ENCODE results near the gene TBC1D5. TPM values are rescaled to one million over a fixed set of nuclear protein-coding genes. Genes with fewer than 3 reads are reported as not detected.
A peak's percentile ranks its signal among the peaks of the same experiment; 100 is the strongest.

Gene TBC1D5
- polyA plus RNA-seq, 1 donor from 2014 or later, result 63.0 TPM

DNA sequence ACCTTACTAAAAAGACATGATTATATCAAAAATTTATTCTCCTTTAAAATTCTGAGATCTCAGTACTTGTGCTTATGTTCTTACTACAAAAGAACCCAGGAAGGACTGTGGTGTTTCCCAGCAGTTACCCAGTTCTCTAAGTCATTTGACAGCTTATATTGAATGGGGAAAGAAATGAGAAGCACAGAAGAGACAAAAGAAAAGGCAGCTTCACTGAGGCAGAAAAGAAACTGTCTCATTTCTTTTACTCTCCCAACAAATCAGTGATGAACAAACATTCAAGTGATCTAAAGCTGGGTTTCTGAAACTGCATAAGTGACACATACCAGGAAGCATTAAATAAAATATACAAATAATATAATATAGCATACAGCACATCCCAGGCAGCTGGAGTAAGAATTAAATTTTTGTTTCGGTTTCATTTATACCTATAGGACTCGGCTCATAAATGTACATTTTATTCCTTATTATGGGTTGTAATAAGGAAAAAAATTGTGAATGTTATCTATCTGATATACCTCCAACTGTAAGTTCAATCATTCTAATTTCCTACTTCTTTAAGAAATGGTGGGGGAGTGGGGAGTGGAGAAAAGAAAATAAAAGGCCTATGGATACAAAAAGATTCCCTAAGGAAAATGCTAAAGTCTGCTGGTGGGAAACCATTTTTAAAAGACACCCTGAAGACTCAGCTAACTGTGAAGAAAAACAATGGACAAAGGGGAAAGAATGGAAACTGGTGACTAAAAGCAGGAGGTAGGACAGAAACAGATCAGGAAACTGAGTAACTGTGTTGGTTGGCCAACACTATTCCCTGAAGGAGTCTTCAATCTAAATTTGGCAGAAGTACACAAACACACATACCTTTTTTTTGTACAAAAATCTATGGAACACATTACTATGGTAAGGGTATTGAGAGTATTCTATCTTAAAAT lies 156.8 kb downstream of the TBC1D5 start:
- Mint-ChIP-seq H3K27ac (no peak overlapping the region), H3K36me3 (peaks cover 8% of the 10 kb centered on the region), H3K9me3 (peaks cover 5 to 7% (median 5%) of the 10 kb centered on the region in 3 donors), H3K27me3 (no peaks in the 10 kb centered on the region), H3K4me3 (no peak overlapping the region), H3K4me1 (peaks cover 13 to 23% (median 21%) of the 10 kb centered on the region in 3 donors)

DNA sequence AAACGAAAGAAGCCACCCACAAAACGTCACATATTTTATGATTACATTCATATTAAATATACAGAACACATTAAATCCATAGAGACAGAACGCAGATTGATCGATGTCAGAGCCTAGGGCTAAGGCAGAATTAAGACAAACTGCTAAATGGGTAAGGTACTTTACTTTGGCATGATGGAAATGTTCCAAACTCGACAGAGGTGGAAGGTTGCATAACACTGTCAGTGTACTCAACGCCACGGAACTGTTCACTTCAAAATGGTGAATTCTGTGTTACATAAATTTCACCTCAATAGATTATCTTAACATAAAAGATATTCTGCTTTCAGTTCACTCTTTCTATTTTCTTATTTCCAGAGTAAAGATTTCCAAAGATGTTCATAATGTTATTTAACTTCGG lies 158.4 kb downstream of the TBC1D5 start:
- Mint-ChIP-seq H3K27me3 (no peaks in the 10 kb centered on the region), H3K27ac (no peak overlapping the region), H3K9me3 (no peaks in the 10 kb centered on the region), H3K4me3 (no peak overlapping the region), H3K36me3 (peaks cover 4% of the 10 kb centered on the region), H3K4me1 (peaks cover 13 to 23% (median 16%) of the 10 kb centered on the region in 3 donors)

DNA sequence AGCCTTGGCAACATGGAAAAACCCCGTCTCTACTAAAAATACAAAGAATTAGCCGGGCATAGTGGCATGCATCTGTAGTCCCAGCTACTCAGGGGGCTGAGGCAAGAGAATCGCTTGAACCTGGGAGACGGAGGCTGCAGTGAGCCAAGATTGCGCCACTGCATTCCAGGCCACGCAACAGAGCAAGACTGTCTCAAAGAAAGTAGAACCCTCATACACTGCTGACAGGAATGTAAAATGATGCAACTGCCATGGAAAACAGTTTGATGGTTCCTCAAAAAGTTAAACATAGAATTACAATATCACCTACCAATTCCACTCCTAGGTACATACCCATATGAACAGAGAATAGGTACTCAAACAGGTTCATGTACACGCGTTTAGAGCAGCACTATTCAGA lies 158.9 kb downstream of the TBC1D5 start:
- Mint-ChIP-seq H3K4me3 (no peak overlapping the region), H3K27me3 (no peaks in the 10 kb centered on the region), H3K36me3 (peaks cover 4% of the 10 kb centered on the region), H3K9me3 (no peaks in the 10 kb centered on the region), H3K27ac (peak overlapping the region in 1 of 3 donors; percentile 18), H3K4me1 (peaks cover 10 to 20% (median 10%) of the 10 kb centered on the region in 3 donors)

DNA sequence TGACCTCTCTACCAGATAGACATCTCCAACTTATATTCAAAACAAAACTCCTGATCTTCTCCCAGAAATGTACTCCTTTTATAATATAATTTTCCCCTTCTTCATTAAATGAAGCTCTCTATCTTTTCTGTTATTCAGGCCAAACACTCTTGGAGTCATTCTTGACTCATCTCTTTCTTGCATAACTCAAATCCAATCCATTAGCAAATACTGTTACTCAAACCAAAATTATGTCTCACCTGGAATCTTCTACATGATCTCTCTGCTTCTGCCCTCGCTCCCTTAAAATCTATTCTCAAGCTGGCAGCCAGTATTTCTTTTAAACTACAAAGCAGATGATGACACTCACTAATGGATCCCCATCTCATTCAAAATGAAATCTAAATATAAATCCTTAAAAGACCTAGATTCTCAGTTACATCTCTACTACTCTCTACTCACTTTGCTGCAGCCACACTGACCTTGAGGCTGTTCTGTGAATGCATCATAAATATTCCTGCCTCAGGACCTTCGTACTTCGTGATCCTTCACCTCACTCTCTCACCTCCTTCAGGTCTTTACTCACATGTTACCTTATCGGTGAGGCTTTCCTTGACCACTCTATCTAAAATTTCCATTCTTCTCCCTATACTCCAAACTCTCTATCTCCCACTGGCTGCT lies 160.9 kb downstream of the TBC1D5 start:
- Mint-ChIP-seq H3K4me1 (peaks cover 4 to 12% (median 7%) of the 10 kb centered on the region in 3 donors), H3K27ac (no peak overlapping the region)

DNA sequence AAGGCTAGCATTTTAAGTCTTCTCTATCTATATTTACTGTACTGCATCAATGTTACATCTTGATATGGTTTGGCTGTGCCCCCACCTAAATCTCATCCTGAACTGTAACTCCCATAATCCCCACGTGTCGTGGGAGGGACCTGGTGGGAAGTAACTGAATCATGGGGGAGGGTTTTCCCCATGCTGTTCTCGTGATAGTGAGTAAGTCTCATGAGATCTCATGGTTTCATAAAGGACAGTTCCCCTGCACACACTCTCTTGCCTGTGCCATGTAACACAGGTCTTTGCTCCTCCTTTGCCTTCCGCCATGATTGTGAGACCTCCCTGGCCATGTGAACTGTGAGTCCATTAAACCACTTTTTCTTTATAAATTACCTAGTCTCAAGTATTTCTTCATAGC lies 161.5 kb downstream of the TBC1D5 start:
- peaks cover under 1% of the 10 kb centered on the region for H3K36me3 Mint-ChIP-seq
- H3K4me3 Mint-ChIP-seq, result no peak overlapping the region
- no peak overlapping the region for H3K27ac Mint-ChIP-seq
- no peaks in the 10 kb centered on the region for H3K9me3 Mint-ChIP-seq
- H3K4me1 Mint-ChIP-seq, result peaks cover 2 to 9% (median 6%) of the 10 kb centered on the region in 3 donors
- H3K27me3 Mint-ChIP-seq, result no peaks in the 10 kb centered on the region

More for the DNA sequence above, 160.9 kb downstream of the TBC1D5 start:
- Mint-ChIP-seq H3K4me3 (no peak overlapping the region), H3K9me3 (no peaks in the 10 kb centered on the region), H3K27me3 (no peaks in the 10 kb centered on the region), H3K36me3 (peaks cover 2% of the 10 kb centered on the region)

DNA sequence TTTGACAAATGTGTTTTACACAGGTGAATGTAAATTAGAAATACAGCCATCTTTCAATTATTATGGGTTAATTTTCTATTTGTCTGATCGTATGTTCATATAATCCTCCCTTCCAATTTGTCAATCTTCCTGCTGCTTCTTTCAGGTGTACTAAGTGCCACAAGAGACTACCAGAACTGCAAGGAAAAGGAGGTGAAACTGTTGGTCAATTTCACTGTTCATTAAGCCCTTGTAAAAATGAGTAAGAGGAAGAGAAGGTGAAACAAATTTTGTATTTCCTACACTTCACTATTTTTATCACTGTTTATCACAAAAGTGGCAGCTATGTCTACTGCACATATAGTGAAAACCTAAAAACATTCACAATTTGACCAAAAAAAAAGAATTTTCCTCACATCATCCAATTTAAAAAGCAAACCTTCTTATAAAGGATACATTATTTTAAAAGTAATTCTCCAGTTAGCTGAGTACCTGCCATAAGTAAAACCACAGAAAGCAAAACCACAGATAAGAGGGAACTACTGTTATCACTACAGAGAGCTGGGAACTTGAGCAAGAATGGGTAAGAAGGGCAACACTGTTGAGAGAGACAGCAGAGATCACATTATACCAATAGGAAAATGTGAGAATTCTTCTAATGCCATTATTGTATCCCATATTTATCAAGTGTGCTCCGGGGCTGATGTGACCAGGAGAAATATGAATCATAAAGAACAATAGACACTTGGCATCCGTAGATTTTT lies 163.0 kb downstream of the TBC1D5 start:
- no peaks in the 10 kb centered on the region for H3K27me3 Mint-ChIP-seq
- H3K4me3 Mint-ChIP-seq, result peak overlapping the region in 2 of 4 donors; percentile 67 to 69
- peak overlapping the region in 1 of 3 donors; percentile 64 for H3K27ac Mint-ChIP-seq
- H3K36me3 Mint-ChIP-seq, result no peaks in the 10 kb centered on the region
- H3K4me1 Mint-ChIP-seq, result peaks cover 3 to 10% (median 6%) of the 10 kb centered on the region in 3 donors
- no peaks in the 10 kb centered on the region for H3K9me3 Mint-ChIP-seq

DNA sequence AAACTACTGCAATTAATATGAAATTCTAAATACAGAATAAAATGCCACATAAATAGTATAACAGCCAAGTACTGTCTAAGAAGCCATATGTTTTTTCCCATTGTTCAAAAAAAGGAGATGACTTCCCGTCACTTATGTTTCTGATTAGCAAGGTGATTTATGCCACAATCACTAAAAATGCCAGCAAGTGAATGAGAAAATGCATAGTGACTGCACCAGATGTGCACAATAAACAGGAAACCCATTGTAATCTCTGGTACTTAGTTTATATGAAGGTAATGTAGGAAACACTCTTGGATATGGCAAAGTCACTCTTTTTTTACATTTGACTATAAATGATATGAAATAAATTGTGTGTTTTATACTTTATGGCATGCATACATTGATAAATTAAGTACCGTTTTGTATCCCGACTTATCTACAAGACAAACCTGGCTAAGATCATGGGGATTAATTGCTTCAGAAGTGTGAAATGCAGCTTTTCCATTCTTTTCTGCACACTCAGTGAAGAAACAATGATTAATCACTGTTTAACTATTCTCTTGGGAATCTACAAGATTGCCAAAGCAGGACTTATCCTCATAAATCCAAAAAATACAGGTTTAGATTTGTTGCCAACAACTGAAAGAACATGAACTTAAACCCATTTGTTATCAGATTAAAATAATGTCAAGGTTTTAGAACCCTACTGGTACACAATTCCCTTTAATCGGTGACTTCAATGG lies 164.5 kb downstream of the TBC1D5 start:
- Mint-ChIP-seq H3K27me3 (no peaks in the 10 kb centered on the region), H3K4me1 (peaks cover 3 to 14% (median 12%) of the 10 kb centered on the region in 3 donors), H3K4me3 (no peak overlapping the region), H3K36me3 (peaks cover 3% of the 10 kb centered on the region), H3K9me3 (no peaks in the 10 kb centered on the region), H3K27ac (no peak overlapping the region)

DNA sequence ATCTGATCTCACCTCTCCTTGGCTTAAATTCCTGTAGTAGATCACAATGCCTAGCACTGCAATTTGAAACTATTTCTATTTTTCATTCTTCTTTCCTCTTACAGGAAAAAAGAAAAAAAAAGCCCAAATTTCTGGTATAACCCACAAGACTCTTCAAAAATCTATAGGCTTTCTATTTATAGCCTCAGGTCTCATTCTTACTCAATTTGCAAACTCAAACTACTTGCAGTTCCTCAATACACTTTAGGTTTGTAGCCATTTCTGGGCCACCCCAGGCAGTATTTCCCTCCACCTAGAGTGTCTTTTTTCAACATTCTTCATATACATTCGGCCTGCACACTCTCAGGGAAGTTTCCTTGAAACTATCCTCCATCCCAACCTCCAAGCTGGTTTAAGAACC lies 169.0 kb downstream of the TBC1D5 start:
- Mint-ChIP-seq H3K27ac (no peak overlapping the region), H3K4me1 (peaks cover 5 to 13% (median 12%) of the 10 kb centered on the region in 3 donors), H3K4me3 (no peak overlapping the region), H3K36me3 (peaks cover 3% of the 10 kb centered on the region), H3K27me3 (no peaks in the 10 kb centered on the region), H3K9me3 (no peaks in the 10 kb centered on the region)

DNA sequence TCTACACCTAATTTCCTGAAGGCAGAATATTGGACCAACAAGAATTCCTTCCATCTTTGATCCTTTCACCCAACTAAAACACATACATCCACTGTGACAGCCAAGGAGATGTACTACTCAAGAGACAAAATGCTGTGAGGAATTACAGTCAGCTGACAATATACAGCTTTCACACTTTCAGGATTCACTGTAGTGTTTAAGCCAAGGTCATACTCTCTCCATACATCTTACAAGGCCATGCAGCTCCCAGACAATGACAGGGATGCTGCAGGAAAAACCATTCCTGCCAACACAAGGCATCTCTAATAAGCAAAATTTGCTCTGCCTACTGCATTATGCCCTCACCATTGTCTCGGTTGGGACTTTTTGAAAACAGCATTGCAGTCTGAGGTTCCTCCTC lies 170.7 kb downstream of the TBC1D5 start:
- no peaks in the 10 kb centered on the region for H3K9me3 Mint-ChIP-seq
- no peak overlapping the region for H3K4me3 Mint-ChIP-seq
- no peak overlapping the region for H3K27ac Mint-ChIP-seq
- H3K27me3 Mint-ChIP-seq, result no peaks in the 10 kb centered on the region
- H3K36me3 Mint-ChIP-seq, result peaks cover 3% of the 10 kb centered on the region
- peaks cover 5 to 13% (median 12%) of the 10 kb centered on the region in 3 donors for H3K4me1 Mint-ChIP-seq

DNA sequence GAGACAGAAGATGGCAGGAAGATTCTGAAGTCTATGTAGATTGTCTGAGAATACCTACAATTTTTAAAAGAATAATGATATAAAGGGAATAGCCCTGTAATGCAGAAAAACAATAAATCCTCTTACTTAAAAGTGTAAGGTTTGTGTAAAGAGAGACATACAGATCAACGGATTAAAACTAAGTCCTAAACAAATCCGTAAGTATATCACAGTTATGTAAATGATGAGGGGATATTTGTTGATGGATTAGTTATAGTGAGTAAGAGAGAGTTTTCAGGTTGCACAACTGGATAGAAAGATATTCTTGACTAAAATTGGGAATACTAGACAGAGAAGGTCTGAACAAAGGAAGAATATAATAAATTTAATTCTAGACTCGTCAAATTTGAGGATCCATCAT lies 179.6 kb downstream of the TBC1D5 start:
- no peak overlapping the region for H3K4me3 Mint-ChIP-seq
- H3K27me3 Mint-ChIP-seq, result no peaks in the 10 kb centered on the region
- H3K4me1 Mint-ChIP-seq, result peaks cover 4 to 12% (median 8%) of the 10 kb centered on the region in 3 donors
- no peak overlapping the region for H3K27ac Mint-ChIP-seq
- peaks cover 0 to 2% (median 0%) of the 10 kb centered on the region in 3 donors for H3K9me3 Mint-ChIP-seq
- peaks cover 2% of the 10 kb centered on the region for H3K36me3 Mint-ChIP-seq

DNA sequence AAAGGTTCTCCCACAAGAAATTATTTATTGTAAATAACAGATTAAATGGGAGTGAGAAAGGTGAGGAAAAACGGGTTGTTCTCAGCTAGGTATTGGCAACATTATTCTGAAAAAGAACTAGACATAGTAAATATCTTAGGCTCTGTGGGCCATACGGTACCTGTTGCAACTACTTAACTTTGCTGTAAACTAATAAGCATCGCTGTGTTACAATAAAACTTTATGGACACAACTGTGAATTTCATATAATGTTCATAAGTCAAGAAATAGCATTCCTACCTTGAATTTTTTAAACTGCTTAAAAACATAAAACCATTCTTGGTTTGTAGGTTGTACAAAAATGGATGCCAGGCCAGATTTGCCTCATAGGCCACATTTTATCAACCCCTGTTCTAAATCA lies 183.9 kb downstream of the TBC1D5 start:
- no peaks in the 10 kb centered on the region for H3K27me3 Mint-ChIP-seq
- peaks cover 13% of the 10 kb centered on the region for H3K36me3 Mint-ChIP-seq
- peaks cover 7 to 12% (median 11%) of the 10 kb centered on the region in 3 donors for H3K4me1 Mint-ChIP-seq

DNA sequence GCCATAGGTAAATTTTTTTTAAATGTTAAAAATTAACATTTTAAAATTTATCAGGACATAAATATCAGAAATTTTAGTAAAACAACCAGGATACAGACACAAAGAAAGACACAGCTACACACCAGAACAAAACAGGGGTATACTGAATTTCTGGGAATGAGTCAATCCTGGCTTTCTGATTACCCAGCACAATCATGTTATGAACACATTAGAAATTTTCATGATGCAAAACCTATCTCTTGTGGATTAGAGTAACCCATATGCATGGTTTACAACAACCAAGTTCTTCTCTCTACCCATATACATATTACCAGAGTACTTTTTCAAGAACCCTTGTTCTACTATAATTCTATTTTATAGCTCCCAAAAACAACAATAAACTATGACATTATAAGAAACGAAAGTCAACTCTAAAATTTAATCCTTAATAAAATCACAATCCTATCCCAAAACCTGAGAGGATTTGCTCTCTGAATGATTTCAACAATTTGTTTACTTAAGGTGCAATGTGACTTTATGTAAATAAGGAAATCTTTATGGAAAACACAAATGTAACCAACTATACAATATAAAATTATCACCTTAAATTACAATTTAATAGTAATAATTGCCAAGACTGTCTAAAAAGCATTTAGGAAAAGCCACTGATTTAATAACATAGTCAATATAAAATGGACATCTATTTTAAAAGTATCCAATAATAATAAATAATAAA lies 184.5 kb downstream of the TBC1D5 start:
- peaks cover 11% of the 10 kb centered on the region for H3K36me3 Mint-ChIP-seq
- H3K9me3 Mint-ChIP-seq, result peaks cover 0 to 2% (median 0%) of the 10 kb centered on the region in 3 donors
- H3K4me1 Mint-ChIP-seq, result peaks cover 7 to 12% (median 7%) of the 10 kb centered on the region in 3 donors
- H3K4me3 Mint-ChIP-seq, result no peak overlapping the region
- H3K27ac Mint-ChIP-seq, result no peak overlapping the region
- H3K27me3 Mint-ChIP-seq, result no peaks in the 10 kb centered on the region

More for the DNA sequence above, 183.9 kb downstream of the TBC1D5 start:
- Mint-ChIP-seq H3K9me3 (peaks cover 0 to 2% (median 0%) of the 10 kb centered on the region in 3 donors), H3K27ac (no peak overlapping the region), H3K4me3 (no peak overlapping the region)

DNA sequence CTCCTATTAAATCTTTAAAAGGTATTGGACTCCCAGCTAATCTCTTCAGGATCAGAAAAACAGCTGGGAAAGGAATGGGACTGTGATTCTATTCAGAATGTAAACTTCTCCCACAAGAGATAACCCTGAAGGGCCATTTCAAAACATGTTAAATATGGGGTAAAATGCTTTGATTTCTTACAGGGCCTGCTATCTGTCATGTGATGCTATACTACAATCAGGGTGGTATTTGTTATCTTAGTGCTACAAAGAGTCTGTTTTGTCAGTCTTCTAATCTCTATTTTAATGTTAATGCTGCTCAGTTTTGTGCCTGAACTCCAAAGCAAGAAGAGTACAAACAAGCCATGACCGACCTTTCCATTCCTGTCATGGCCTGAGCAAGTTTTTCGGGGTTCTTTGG lies 186.9 kb downstream of the TBC1D5 start:
- peaks cover 11% of the 10 kb centered on the region for H3K36me3 Mint-ChIP-seq
- H3K4me1 Mint-ChIP-seq, result peaks cover 12 to 19% (median 17%) of the 10 kb centered on the region in 3 donors

DNA sequence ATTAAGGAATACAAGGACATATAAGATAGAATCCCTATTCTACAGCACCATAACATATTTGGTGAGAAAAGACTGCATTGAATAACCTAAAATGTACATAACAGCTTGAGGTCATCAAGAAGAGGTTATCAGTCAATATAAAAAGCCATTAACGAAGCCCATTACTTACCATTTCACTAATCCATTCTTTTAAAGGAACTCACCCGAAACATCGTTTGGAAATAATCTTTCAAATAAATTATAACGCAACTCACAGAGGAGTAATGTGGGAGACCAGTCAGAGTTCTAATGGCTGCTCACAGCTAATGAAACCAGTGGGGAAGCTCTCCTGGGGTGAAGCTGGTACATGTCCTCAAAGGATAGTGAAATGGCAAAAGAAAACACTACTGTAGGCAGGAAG lies 188.4 kb downstream of the TBC1D5 start:
- H3K36me3 Mint-ChIP-seq, result peaks cover 11% of the 10 kb centered on the region

More for the DNA sequence above, 186.9 kb downstream of the TBC1D5 start:
- Mint-ChIP-seq H3K4me3 (no peak overlapping the region), H3K27me3 (no peaks in the 10 kb centered on the region), H3K27ac (no peak overlapping the region), H3K9me3 (peaks cover 0 to 2% (median 0%) of the 10 kb centered on the region in 3 donors)

More for the DNA sequence above, 188.4 kb downstream of the TBC1D5 start:
- Mint-ChIP-seq H3K4me3 (no peak overlapping the region), H3K27me3 (no peaks in the 10 kb centered on the region), H3K9me3 (no peaks in the 10 kb centered on the region), H3K4me1 (peaks cover 12 to 19% (median 17%) of the 10 kb centered on the region in 3 donors), H3K27ac (no peak overlapping the region)
